Forelimb muscle (tissue), 1 donor: ENCODE data around the gene ECHDC1. TPM values are rescaled to one million over a fixed set of nuclear protein-coding genes. Genes with fewer than 3 reads are reported as not detected.
"Not testable (repeated sequence)": the region's sequence is repeated elsewhere in the genome, so short reads cannot be mapped to it uniquely, and the experiment has no call there.

Experiments
- DNase-seq: peaks from one replicate; pipeline ENCODE4 v3.0.0-alpha.2; 2013; ENCODE audit warnings: low read depth
- polyA plus RNA-seq: library from polyadenylated mRNA; unstranded; fragments of 120-200 nt; gene quantifications from one replicate; pipeline ENCODE4 v1.2.1, GENCODE V29; 2013; ENCODE audit not compliant: insufficient read length

The ECHDC1 gene
- polyA plus RNA-seq, 1 donor = 58.7 TPM

DNA sequence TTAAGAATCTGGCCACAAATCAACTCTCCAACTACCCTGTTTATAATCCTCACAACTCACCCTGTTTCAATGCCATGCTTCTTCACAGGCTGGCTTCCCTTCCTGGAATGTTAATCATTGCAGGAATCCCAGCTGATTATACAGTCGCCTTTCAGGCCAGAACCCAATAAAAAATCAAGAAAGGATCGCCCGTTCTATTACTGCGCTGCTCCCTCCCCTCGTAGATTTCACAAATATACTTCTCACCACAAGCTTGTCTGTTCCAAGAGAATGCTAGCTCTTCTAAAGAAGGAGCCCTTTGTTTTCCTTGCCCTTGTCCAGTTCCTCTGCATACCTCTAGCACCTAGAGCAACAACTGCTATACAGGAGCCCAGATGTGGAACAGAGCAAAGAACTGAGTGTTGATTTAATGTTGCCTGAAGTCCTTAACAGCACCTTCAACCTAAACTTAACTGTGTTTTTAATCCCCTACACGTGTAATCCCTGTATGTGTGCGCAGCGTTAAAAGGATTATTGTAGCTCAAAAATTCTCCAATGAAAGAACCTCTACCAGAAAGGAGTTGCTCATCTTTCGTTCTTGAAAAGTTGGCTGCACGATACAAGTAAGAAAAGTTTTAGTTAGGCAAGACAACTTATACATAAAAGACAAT is 988 bp downstream of the ECHDC1 start:
- DNase-seq = no peak

DNA sequence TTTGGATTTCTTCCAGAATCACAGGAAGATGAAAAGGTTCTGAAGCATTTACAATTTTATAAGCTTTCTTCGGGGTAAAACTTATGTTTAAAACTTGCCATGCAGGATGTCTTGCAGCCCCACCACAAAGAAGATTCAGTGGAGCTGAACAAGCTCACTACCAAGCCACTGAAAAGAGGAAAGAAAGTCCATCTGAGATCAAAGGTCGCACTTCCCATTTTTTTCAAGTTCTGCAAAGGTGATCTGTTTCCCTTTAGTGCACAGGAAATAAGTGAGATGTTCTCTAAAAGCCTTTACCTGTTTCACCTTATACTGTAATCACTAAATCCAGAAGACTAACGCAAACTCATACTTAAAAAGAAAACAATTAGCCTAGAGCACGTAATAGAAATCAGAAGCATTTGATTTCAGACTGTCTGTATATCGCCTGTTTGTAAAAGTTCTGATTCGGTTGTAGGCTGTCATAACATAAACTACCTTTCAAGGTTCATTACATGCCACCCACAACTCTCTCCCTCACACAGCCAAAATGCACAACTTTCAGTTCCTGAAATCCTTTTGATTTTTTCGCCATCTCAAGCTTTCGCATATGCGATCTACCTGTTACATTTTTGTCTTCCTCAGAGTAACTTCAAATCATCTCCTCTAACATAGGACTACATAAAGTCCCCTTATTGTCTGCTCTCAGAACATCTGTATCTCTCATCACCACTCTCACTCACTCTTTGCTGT is 1.8 kb downstream of the ECHDC1 start:
- DNase-seq = no peak

DNA sequence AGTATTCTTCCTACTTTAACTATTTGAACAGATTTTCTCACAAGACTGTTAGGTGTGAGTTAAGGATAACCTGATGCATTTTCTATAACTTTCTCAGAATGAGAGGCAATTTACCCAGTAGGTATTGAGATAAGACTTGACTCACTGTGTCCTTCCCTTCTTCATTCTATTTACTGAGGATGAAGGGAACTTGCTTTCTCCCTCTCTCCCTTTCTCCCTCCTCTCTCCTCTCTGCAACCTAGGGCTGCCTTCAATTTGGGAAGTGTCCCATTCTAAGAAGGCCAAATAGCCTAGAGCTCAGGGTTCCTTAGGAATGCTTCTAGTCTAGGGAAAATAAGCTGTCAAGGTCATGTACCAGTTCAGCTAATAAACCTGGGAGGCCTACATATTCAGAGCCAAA is 3.2 kb downstream of the ECHDC1 start:
- no peak for DNase-seq

- DNase-seq = no peak
These were observed 4.5 kb downstream of the ECHDC1 start for GRCh38 chr6:127338936-127339335.

GRCh38 chr6:127332383-127332961 is 10.9 kb downstream of the ECHDC1 start:
- DNase-seq = no peak

DNA sequence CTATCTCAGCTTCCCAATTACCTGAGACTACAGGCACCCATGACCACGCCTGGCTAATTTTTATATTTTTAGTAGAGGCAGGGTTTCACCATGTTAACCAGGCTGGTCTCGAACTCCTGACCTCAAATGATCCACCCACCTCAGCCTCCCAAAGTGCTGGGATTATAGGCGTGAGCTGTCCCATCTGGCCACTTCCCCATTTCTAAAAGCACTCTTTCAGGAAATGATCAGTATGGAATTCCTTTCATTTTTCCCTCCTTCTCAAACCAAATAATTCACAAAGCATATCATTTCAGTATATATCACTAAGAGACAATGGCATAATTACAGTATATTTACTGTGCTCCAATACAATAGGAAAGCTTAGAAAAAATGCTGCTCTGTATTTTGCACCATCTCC is 12.2 kb downstream of the ECHDC1 start:
- DNase-seq = not testable (repeated sequence)

- no peak for DNase-seq
These were observed 15.3 kb downstream of the ECHDC1 start for GRCh38 chr6:127328043-127328609.

GRCh38 chr6:127319686-127320085 is 23.7 kb downstream of the ECHDC1 start:
- DNase-seq = no peak

DNA sequence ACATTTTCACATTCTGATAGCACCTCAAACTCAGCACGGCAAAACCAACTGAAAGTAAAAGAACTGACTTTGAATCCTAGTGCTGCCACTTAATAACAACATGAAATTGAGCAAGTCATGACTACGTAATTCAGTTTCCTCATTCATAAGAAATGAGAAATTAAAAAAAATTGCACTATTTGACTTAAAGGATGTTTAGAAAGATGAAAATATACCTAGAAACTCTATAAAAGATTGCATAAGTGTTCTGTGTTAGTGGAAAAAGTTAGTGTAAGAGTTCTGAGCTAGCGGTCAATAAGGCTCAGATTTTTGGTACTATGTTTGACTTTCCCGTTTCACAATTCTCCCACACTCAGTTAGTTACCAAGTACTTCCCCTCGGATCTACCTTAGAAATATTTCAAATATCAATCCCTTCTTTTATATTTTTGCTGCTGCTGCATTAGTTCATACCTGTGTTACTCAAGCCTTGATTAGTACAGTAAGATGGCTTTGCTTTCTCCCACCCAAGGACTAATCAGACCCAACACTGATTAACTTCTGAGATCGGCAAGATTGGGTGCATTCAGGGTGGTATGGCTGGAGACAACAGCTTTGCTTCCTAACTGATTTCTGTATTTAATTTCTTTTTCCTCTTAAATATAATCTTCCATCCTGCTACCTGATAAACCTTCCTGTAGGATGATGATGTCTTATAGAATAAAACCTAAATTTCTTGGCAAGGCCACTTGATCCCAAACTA is 25.9 kb downstream of the ECHDC1 start:
- no peak for DNase-seq

- no peak for DNase-seq
These were observed 37.7 kb downstream of the ECHDC1 start for GRCh38 chr6:127305741-127306140.

- no peak for DNase-seq
These were observed 39.5 kb downstream of the ECHDC1 start for GRCh38 chr6:127303917-127304316.

- no peak for DNase-seq
These were observed 40.4 kb downstream of the ECHDC1 start for GRCh38 chr6:127302728-127303660.

DNA sequence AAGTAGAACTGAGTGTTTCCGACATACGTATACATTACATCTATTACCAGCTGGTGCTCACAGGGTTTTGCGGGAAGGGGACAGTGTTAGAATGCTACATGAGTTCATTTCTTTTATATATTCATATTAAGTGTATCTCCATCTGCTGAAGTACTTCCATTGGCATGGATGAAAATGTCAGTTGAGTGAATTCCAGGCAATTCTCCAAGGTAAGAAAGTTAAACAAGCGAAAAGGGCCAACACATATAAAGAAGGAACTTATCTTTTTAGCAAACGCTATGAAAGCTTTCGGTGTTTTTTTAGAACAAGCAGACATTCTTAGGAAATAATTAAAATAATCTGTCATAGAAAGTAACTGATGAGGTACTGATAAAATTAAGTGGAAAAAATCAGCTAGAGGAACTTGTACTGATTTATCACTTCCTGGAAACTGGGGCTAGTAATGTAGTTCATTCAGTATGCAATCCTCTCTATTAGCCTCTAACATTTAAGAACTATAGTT is 42.2 kb downstream of the ECHDC1 start:
- DNase-seq = no peak

- DNase-seq = no peak
These were observed 43.0 kb downstream of the ECHDC1 start for GRCh38 chr6:127300411-127300810.

DNA sequence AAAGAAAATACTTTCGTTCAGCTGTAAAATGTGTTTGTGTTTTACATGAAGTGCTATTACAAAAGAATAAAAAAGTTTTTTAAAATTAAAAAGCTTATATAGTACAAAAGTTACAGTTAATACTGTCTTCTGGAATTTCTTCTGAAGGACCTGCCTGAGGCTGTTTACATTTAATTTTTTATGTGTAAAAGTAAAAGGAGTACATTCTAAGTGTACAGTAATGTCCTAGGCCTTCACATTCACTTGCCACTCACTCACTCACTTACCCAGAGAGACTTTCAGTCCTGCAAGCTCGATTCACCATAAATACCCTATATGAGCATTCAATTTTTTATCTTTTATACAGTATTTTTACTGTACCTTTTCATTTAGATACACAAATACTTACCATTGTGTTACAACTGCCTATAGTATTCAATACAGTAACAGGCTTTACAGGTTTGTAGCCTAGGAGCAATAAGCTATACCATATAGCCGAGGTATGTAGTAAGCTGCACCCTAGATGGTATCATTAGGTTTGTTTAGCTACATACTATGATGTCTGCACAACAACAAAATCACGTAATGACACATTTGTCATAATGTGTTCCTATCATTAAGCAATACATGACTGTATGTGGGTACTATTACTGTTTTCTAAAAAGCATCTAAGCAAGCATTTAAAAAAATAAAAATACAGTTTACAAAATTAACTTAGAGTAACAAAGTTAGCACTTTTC is 43.7 kb downstream of the ECHDC1 start:
- DNase-seq = no peak

GRCh38 chr6:127298475-127298874 is 44.9 kb downstream of the ECHDC1 start:
- no peak for DNase-seq

DNA sequence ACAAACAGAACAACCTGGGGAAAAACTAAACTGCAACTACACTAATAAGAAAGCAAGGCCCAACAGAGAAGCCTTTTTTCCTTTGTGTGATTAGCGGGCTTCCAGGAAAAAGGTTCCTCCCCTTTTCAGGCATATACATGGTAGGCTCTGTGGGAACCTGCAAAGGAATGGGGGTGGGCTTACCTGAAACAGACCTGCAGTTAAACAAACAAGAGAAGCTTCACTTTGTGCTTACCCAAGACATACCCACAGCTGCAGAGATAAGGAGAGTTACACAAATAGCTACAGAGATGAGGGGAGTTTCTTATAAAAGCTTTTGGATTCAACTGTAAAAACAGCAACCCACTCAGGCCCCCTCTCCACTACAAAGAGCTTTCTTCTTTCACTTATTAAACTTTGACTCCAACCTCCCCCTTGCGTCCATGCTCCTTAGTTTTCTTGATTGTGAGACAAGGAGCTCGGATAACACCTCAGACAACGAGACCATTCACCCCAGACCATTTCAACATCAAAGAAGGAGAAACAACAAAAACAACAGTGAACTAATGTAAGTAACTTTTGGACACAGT is 45.8 kb downstream of the ECHDC1 start:
- no peak for DNase-seq

DNA sequence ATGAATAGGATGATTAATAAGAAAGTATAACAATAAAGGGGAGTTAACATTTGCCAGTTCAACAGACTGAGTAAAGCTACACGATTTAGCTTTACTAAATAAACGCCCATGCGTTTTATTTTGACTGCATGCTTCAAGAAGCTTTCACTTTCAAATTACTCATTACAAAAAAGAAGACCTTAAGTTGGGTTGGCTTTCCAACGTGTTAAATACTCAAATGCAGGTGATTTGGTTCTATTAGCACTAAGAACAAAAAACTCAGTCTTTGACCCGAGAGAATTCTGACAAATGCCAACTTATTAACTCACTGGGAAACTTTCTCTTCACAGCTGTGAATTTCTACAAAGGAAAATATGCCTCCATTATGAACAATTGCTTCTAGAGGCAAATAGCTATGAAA is 51.9 kb downstream of the ECHDC1 start:
- DNase-seq = no peak

DNA sequence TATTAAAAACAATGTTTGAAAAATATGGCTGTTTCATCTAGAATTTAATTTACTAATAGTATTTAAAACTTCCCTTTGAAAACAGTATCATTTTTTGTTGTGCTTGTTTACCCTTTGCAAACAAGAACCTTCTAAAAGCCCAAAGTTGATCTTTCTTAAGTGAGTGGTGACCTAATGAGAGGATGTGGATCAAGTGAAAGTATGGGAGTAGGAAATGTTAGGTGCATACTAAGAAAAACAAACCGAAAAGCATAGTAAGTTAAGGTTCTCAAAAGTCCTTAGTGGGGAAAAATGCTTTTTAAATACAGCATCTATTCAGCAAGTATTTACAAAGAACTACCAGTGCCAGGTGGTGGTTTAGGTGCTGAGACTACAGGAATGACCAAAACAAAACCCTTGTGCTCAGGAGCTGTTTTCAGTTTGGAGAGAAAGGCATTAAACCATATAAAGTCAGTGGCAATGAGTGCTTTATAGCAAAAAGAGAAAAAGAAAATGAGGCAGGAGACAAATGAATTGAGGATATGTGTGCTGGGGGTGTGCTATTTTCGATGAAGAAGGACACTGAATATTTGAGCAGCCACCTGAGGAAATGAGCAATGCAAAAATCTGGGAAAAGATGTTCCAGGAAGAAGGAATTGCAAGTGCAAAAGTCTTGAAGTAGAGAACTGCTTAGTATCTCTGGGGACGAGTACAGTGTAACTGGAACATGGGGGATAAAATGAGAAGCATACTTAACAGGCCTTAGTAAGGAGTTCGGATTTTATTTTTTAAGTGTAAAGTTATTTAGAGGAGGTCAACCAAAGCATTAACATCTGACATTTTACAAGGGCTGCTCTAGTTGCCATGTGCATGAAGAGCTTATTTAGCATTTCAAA is 52.8 kb downstream of the ECHDC1 start:
- DNase-seq = no peak
